ENCODE data around the gene ADAMTS8. TPM values are rescaled to one million over a fixed set of nuclear protein-coding genes. Genes with fewer than 3 reads are reported as not detected.

ADAMTS8 gene
- total RNA-seq, 4 donors from 2014 or later, result 0.85 to 1.7 TPM; not detected in 2

DNA sequence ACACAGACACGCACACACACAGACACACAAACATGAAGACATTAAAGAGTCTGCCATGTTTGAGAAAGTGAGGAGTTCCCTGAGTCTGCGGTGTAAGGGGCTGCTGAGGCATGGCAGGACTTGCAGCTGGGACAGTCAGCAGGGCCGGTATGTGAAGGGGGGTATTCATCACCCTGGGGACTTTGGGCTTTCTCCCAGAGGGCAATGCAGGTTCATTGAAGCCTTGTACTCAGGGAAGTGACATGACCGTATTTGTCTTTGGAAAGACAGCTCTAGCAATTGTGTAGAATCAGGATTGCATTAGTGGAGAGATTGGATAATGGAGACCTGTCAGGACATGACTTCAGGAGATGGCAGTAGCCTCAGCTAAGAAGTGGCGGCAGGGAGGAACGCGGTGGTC, 9.4 kb upstream of the ADAMTS8 start:
- DNase-seq, result no peak

DNA sequence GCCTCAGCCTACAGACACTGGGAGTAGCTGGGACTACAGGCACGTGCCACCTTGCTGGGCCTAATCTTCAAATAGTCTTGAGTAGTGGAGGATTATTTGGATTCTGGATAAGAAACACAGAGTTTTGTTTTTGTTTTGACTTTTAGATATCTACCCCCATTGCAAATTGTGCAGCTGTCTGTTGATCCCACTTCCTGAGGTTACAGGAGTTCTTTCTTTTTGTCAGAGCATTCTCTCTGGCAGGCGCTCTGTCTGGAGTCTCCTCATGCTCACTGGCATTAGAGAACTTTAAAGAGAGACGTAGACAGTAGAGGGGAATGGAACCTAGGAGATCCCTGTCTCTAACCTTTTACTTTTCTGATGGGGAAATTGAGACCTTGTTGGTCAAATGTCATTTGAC, 7.8 kb upstream of the ADAMTS8 start:
- no peak overlapping the region for H3K4me3 ChIP-seq
- no peaks in the 10 kb centered on the region for H3K4me1 ChIP-seq
- TF ChIP-seq POLR2A (IDR thresholded peaks at IDR 0.05), result no peak
- H3K9me3 ChIP-seq, result no peaks in the 10 kb centered on the region
- no peak for DNase-seq
- H3K27ac ChIP-seq, result no peak overlapping the region
- no peaks in the 10 kb centered on the region for H3K36me3 ChIP-seq
- no peaks in the 10 kb centered on the region for H3K27me3 ChIP-seq

More for the DNA sequence above, 9.4 kb upstream of the ADAMTS8 start:
- H3K9me3 ChIP-seq, result no peaks in the 10 kb centered on the region
- H3K27ac ChIP-seq, result no peak overlapping the region
- H3K4me3 ChIP-seq, result no peak overlapping the region
- H3K36me3 ChIP-seq, result no peaks in the 10 kb centered on the region
- H3K4me1 ChIP-seq, result no peaks in the 10 kb centered on the region
- H3K27me3 ChIP-seq, result no peaks in the 10 kb centered on the region
- TF ChIP-seq, protein P1, sequence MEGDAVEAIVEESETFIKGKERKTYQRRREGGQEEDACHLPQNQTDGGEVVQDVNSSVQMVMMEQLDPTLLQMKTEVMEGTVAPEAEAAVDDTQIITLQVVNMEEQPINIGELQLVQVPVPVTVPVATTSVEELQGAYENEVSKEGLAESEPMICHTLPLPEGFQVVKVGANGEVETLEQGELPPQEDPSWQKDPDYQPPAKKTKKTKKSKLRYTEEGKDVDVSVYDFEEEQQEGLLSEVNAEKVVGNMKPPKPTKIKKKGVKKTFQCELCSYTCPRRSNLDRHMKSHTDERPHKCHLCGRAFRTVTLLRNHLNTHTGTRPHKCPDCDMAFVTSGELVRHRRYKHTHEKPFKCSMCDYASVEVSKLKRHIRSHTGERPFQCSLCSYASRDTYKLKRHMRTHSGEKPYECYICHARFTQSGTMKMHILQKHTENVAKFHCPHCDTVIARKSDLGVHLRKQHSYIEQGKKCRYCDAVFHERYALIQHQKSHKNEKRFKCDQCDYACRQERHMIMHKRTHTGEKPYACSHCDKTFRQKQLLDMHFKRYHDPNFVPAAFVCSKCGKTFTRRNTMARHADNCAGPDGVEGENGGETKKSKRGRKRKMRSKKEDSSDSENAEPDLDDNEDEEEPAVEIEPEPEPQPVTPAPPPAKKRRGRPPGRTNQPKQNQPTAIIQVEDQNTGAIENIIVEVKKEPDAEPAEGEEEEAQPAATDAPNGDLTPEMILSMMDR (IDR thresholded peaks at IDR 0.05), result no peak
- no peak for TF ChIP-seq POLR2A (IDR thresholded peaks at IDR 0.05)

DNA sequence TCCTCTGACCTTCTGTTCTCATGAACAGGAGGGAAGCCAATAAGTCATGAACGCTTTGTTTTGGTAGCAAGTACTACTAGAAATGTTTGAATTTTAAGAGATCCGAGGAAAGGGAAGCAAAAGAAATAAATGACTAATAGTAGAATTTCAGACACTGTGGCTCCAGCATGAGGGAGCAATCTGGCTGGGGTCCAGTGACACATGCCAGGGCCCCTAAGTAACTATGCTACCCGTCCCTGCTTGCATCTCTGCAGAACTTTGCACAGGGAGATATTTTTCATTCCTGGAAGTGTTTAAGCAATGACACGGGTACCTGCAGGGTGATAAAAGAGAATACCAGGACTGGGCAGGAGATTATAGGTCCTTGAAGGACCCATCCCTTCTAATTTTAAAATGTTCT, 7.3 kb upstream of the ADAMTS8 start:
- H3K27ac ChIP-seq, result no peak overlapping the region
- TF ChIP-seq POLR2A (IDR thresholded peaks at IDR 0.05), result no peak
- TF ChIP-seq, protein P1 (IDR thresholded peaks at IDR 0.05), result no peak
- no peaks in the 10 kb centered on the region for H3K9me3 ChIP-seq

DNA sequence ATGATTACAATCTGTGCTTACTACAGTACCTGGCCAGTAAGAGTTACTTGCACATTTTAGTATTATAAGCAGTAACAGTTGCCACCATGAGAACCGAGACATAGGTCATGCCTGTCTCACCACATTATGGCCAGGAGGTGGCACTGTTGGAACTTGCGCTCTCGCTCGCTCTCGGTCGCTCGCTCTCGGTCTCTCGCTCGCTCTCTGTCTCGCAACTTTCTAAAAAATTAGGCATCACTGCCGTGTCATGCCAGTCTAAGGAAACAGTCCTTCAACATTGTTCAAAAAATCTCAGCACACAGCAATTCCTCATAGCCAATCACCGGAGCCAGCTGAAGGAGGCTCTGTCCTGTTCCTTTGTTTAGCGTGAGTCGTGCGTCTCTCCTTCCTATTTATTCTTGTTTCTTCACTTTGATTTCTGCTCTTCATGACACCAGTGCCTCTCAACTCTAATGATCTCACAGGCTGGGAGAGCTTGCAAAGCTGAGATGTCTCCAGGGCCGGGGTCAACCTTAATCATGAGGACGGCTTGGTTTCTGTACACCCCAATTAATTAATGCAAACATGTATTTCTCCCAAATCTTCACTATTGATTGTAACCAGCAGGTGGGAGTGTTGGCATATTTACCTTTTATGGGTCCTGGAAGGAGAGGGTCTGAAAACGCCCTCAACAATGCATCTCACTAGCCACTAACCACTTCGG, 6.3 kb upstream of the ADAMTS8 start:
- peak overlapping the region; percentile 5 to 57 (median 9) for H3K27ac ChIP-seq
- DNase-seq, result peak; percentile 60 to 86 (median 75)
- no peaks in the 10 kb centered on the region for H3K4me1 ChIP-seq
- H3K27me3 ChIP-seq, result no peaks in the 10 kb centered on the region
- H3K36me3 ChIP-seq, result no peaks in the 10 kb centered on the region
- no peaks in the 10 kb centered on the region for H3K9me3 ChIP-seq
- peak overlapping the region; percentile 33 to 60 (median 51) for H3K4me3 ChIP-seq
- TF ChIP-seq, protein P1 (IDR thresholded peaks at IDR 0.05), result peak; percentile 66 to 88 (median 82)
- TF ChIP-seq POLR2A (IDR thresholded peaks at IDR 0.05), result no peak

More for the DNA sequence above, 7.3 kb upstream of the ADAMTS8 start:
- DNase-seq, result no peak
- H3K4me1 ChIP-seq, result no peaks in the 10 kb centered on the region
- no peaks in the 10 kb centered on the region for H3K36me3 ChIP-seq
- no peak overlapping the region for H3K4me3 ChIP-seq
- H3K27me3 ChIP-seq, result no peaks in the 10 kb centered on the region

DNA sequence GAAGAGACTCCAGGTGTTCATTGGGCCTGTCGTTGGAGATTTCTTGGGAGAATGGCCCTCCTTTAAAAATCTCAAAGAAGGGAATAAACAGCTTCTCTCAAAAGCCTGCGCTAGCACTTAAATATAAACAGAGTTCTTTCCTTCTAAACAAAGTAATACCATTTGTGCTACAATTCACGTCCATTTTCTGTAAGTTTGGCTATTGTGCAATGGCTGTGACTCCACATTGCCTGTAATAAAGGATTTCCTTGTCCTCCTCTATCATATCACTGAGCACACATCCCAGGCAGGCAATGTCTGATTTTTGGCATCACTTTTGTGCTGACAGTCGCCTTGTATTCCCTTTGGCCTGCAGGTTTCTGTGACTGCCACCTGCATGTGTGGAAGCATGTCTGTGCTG, 4.9 kb upstream of the ADAMTS8 start:
- DNase-seq, result no peak
- H3K4me3 ChIP-seq, result no peak overlapping the region
- TF ChIP-seq, protein P1 (IDR thresholded peaks at IDR 0.05), result no peak
- no peak for TF ChIP-seq POLR2A (IDR thresholded peaks at IDR 0.05)
- no peaks in the 10 kb centered on the region for H3K36me3 ChIP-seq
- no peaks in the 10 kb centered on the region for H3K4me1 ChIP-seq
- no peaks in the 10 kb centered on the region for H3K27me3 ChIP-seq
- no peaks in the 10 kb centered on the region for H3K9me3 ChIP-seq
- no peak overlapping the region for H3K27ac ChIP-seq

DNA sequence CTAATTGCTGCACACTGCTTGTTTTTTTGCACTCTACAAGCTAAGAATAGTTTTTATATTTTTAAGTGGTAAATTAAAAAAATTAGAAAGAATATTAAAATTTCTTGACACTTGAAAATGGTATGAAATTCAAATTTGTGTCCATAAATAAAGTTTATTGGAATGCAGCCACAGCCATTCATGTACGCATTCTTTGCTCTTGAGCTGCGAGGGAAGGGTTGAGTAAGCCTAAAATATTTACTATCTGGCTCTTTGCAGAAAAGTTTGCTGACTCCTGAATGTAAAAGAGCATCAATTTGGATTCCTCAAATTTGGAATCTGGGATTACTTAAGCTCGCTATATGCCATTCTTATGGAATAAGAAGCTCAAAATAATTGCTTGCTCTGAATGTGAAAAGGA, 3.4 kb upstream of the ADAMTS8 start:
- no peaks in the 10 kb centered on the region for H3K9me3 ChIP-seq
- TF ChIP-seq, protein P1 (IDR thresholded peaks at IDR 0.05), result no peak
- TF ChIP-seq POLR2A (IDR thresholded peaks at IDR 0.05), result no peak

More for the DNA sequence above, 3.4 kb upstream of the ADAMTS8 start:
- peaks cover 0 to 7% (median 6%) of the 10 kb centered on the region in 4 donors for H3K4me1 ChIP-seq
- no peak overlapping the region for H3K4me3 ChIP-seq
- peaks cover 0 to 11% of the 10 kb centered on the region in 2 donors for H3K27me3 ChIP-seq
- no peak overlapping the region for H3K27ac ChIP-seq
- H3K36me3 ChIP-seq, result no peaks in the 10 kb centered on the region
- DNase-seq, result no peak
